Lower leg skin (tissue), 4 donors: ENCODE results near the gene TRIM5. TPM values are rescaled to one million over a fixed set of nuclear protein-coding genes. Genes with fewer than 3 reads are reported as not detected.

Source experiments
- DNase-seq, 2 donors: peaks; one replicate each; pipeline ENCODE4 v3.0.0-alpha.2; 2019; ENCODE audit warnings: low spot score in 2 of 2
- H3K4me3 ChIP-seq: fragments of 200-600 bp; sonication (generic); 2 replicates; pipeline ENCODE4 v1.5.1; 2017; ENCODE audit warnings: mild to moderate bottlenecking, low read depth; ENCODE audit not compliant: poor library complexity, severe bottlenecking
- CTCF ChIP-seq, 3 donors: fragments of 450-650 bp; IDR thresholded peaks; one replicate each; pipeline ENCODE4 v1.5.1; 2016; ENCODE audit warnings: antibody characterized with exemption in 3 of 3, mild to moderate bottlenecking in 3 of 3, moderate library complexity in 2 of 3
- POLR2A ChIP-seq, 2 donors: fragments of 450-650 bp; IDR thresholded peaks; one replicate each; pipeline ENCODE4 v1.6.1; 2016 to 2017; ENCODE audit warnings: antibody characterized with exemption in 2 of 2, mild to moderate bottlenecking in 1 of 2, moderate library complexity in 1 of 2
- WGBS, 2 donors: methylation state at CpG; one replicate each; pipeline ENCODE4 v1.1.5; 2018; 5-methylcytosine and 5-hydroxymethylcytosine counted together
- intact Hi-C: fragments of 100-400 bp; cut with DNase I; formaldehyde crosslinking; loops from one replicate; pipeline ENCODE4 v1.15.0; 2023; ENCODE audit warnings: low total_unique reads
- total RNA-seq, 4 donors: library from RNA; depleted of rRNA; stranded (reverse); fragments of >200 nt; gene quantifications; one replicate each; pipeline ENCODE4 v1.1.0, GENCODE V29; 2016

TRIM5 gene
- total RNA-seq, 4 donors from 2014 or later = 8.3 to 16.1 (median 10.8) TPM

DNA sequence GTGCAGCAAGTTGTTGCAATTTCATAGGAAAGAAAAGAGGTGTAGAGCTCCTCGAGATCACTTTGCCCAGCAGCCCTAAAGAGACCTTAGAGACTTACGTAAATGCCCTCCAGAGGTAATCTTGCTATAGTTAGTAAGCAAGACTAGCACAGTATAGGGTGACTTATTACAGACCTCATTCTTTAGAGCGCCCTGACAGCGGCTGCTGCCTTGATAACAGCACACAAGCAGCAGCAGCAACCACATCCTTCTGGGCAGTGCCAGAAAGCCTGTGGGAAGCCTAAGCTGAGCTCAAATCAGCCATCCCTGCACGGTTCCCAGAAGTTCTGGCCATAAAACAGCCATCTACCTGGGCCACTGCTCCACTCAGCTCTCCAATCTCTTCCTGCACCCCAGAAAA is 28.8 kb upstream of the TRIM5 start:
- no peak for DNase-seq
- intact Hi-C loops = no loop called here
- TF ChIP-seq POLR2A (IDR thresholded peaks at IDR 0.05) (no peak), CTCF (IDR thresholded peaks at IDR 0.05) (no peak)
- no peak overlapping the region for H3K4me3 ChIP-seq
- 76 to 85% methylated on average over 5 of the region's 5 CpGs for WGBS, 2 donors

DNA sequence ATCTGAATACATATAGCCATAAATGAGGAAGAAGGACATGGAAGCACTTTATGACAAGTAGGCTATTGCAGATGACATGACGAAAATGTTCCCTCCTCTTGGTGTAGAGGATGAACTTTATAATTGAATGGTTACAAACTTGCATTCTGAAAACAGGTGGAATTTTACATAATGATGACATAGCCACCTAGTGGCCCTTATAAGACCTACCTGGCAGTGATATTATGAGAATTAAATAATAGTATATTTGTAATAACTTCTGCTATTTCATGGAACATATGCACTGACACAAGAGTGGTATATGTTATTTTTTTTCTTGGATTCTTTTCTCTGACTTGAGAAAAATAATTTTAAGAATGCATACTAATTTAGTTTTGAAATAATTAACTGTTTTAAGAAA is 27.6 kb upstream of the TRIM5 start:
- no peak for TF ChIP-seq POLR2A (IDR thresholded peaks at IDR 0.05)
- TF ChIP-seq CTCF (IDR thresholded peaks at IDR 0.05) = no peak
- intact Hi-C loops = no loop called here
- no peak for DNase-seq
- no peak overlapping the region for H3K4me3 ChIP-seq
- WGBS, 2 donors = 61 to 75% methylated on average over 1 of the region's 1 CpG

DNA sequence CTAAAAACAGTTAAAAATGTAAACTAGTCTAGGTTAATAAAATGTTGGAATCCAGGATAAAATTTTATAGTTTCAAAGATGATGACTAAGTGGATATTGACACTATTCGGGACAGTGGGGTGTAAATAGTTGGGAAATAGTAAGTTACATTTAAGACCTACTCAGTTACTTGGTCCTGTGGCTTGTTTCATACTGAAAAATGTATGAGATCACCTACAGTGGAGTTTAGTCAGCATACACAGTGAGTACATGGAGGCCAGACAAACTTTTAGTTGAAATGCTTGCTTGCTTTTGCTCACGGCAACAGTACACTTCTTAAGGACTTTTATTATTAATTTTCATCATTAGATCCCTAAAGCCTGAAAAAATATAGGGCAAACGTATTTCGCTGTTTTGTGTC is 20.8 kb upstream of the TRIM5 start:
- intact Hi-C loops = no loop called here

GRCh38 chr11:5703741-5704536 is 19.1 kb upstream of the TRIM5 start:
- TF ChIP-seq CTCF (IDR thresholded peaks at IDR 0.05) = no peak
- no peak for TF ChIP-seq POLR2A (IDR thresholded peaks at IDR 0.05)
- H3K4me3 ChIP-seq = no peak overlapping the region
- intact Hi-C loops = no loop called here
- 90% methylated on average over 2 of the region's 2 CpGs for WGBS, 2 donors
- DNase-seq = no peak

More for the DNA sequence above, 20.8 kb upstream of the TRIM5 start:
- no peak overlapping the region for H3K4me3 ChIP-seq
- WGBS, 2 donors = 95 to 97% methylated on average over 4 of the region's 4 CpGs
- TF ChIP-seq POLR2A (IDR thresholded peaks at IDR 0.05) (no peak), CTCF (IDR thresholded peaks at IDR 0.05) (no peak)
- DNase-seq = no peak

- H3K4me3 ChIP-seq = no peak overlapping the region
- no peak for DNase-seq
- intact Hi-C loops = no loop called here
- WGBS, 2 donors = 70 to 72% methylated on average over 3 of the region's 3 CpGs
- no peak for TF ChIP-seq CTCF (IDR thresholded peaks at IDR 0.05)
- no peak for TF ChIP-seq POLR2A (IDR thresholded peaks at IDR 0.05)
Observed at GRCh38 chr11:5701055-5701577, 16.2 kb upstream of the TRIM5 start.
